Measurements from ENCODE around the gene YARS2.
A peak's percentile ranks its signal among the peaks of the same experiment; 100 is the strongest.

YARS2 gene

GRCh38 chr12:32773691-32774090 lies 18.0 kb upstream of the YARS2 start:
- Mint-ChIP-seq H3K4me3 (no peak overlapping the region), H3K27ac (no peak overlapping the region), H3K27me3 (peaks cover 48 to 66% of the 10 kb centered on the region in 2 donors), H3K4me1 (ENCODE audit: low read depth in 2 of 2) (no peaks in the 10 kb centered on the region), H3K36me3 (ENCODE audit: insufficient read depth) (no peaks in the 10 kb centered on the region), H3K9me3 (no peaks in the 10 kb centered on the region)
- DNase-seq (no peak), ATAC-seq (replicated peaks) (no peak)

GRCh38 chr12:32770141-32770540 lies 14.4 kb upstream of the YARS2 start:
- Mint-ChIP-seq H3K36me3 (ENCODE audit: insufficient read depth) (no peaks in the 10 kb centered on the region), H3K4me3 (no peak overlapping the region), H3K27me3 (peaks cover 46 to 58% of the 10 kb centered on the region in 2 donors), H3K9me3 (no peaks in the 10 kb centered on the region), H3K4me1 (ENCODE audit: low read depth in 2 of 2) (no peaks in the 10 kb centered on the region), H3K27ac (no peak overlapping the region)
- no peak for ATAC-seq (replicated peaks)
- DNase-seq = no peak

- Mint-ChIP-seq H3K27me3 (peaks cover 44 to 57% of the 10 kb centered on the region in 2 donors), H3K4me1 (ENCODE audit: low read depth in 2 of 2) (no peaks in the 10 kb centered on the region), H3K9me3 (no peaks in the 10 kb centered on the region), H3K4me3 (no peak overlapping the region), H3K36me3 (ENCODE audit: insufficient read depth) (no peaks in the 10 kb centered on the region), H3K27ac (no peak overlapping the region)
- DNase-seq (no peak), ATAC-seq (replicated peaks) (no peak)
Observed at GRCh38 chr12:32768518-32768917, 12.8 kb upstream of the YARS2 start.

GRCh38 chr12:32765906-32766305 lies 10.2 kb upstream of the YARS2 start:
- ATAC-seq (replicated peaks) (no peak), DNase-seq (no peak)
- H3K36me3 Mint-ChIP-seq (ENCODE audit: insufficient read depth) = no peaks in the 10 kb centered on the region
- no peak overlapping the region for H3K4me3 Mint-ChIP-seq
- no peaks in the 10 kb centered on the region for H3K9me3 Mint-ChIP-seq
- H3K4me1 Mint-ChIP-seq (ENCODE audit: low read depth in 2 of 2) = no peaks in the 10 kb centered on the region
- H3K27ac Mint-ChIP-seq = no peak overlapping the region
- H3K27me3 Mint-ChIP-seq = peaks cover 40 to 53% of the 10 kb centered on the region in 2 donors

- no peak for ATAC-seq (replicated peaks)
- Mint-ChIP-seq H3K36me3 (ENCODE audit: insufficient read depth) (no peaks in the 10 kb centered on the region), H3K9me3 (no peaks in the 10 kb centered on the region), H3K27ac (no peak overlapping the region), H3K4me3 (no peak overlapping the region), H3K4me1 (ENCODE audit: low read depth in 2 of 2) (no peaks in the 10 kb centered on the region), H3K27me3 (peaks cover 16 to 30% of the 10 kb centered on the region in 2 donors)
- no peak for DNase-seq
Observed at GRCh38 chr12:32761716-32762115, 6.0 kb upstream of the YARS2 start.

GRCh38 chr12:32757157-32757556 lies 1.5 kb upstream of the YARS2 start:
- Mint-ChIP-seq H3K9me3 (no peaks in the 10 kb centered on the region), H3K36me3 (ENCODE audit: insufficient read depth) (peaks cover 31% of the 10 kb centered on the region), H3K27me3 (peaks cover 10 to 16% of the 10 kb centered on the region in 2 donors), H3K4me1 (ENCODE audit: low read depth in 2 of 2) (peaks cover 9 to 10% of the 10 kb centered on the region in 2 donors), H3K27ac (peak overlapping the region in 1 of 2 donors; percentile 90), H3K4me3 (no peak overlapping the region)
- ATAC-seq (replicated peaks) (no peak), DNase-seq (no peak)

- ATAC-seq (replicated peaks) (no peak), DNase-seq (no peak)
- peaks cover 5 to 10% of the 10 kb centered on the region in 2 donors for H3K27me3 Mint-ChIP-seq
- peak overlapping the region; percentile 90 to 91 for H3K27ac Mint-ChIP-seq
- no peaks in the 10 kb centered on the region for H3K9me3 Mint-ChIP-seq
- peak overlapping the region; percentile 81 to 89 for H3K4me3 Mint-ChIP-seq
- peaks cover 9 to 10% of the 10 kb centered on the region in 2 donors for H3K4me1 Mint-ChIP-seq (ENCODE audit: low read depth in 2 of 2)
- H3K36me3 Mint-ChIP-seq (ENCODE audit: insufficient read depth) = peaks cover 35% of the 10 kb centered on the region
Observed at GRCh38 chr12:32756476-32757066, 874 bp upstream of the YARS2 start.

GRCh38 chr12:32755051-32755653 lies 545 bp downstream of the YARS2 start:
- peaks cover 49% of the 10 kb centered on the region for H3K36me3 Mint-ChIP-seq (ENCODE audit: insufficient read depth)
- no peaks in the 10 kb centered on the region for H3K27me3 Mint-ChIP-seq
- ATAC-seq (replicated peaks) = peak; percentile 70
- DNase-seq = peak; percentile 54 to 67 (median 59)
- no peaks in the 10 kb centered on the region for H3K9me3 Mint-ChIP-seq
- H3K4me1 Mint-ChIP-seq (ENCODE audit: low read depth in 2 of 2) = peaks cover 9 to 10% of the 10 kb centered on the region in 2 donors
- H3K4me3 Mint-ChIP-seq = peak overlapping the region; percentile 81 to 89
- H3K27ac Mint-ChIP-seq = peak overlapping the region; percentile 90 to 91

GRCh38 chr12:32754111-32754510 lies 1.6 kb downstream of the YARS2 start:
- DNase-seq = no peak
- no peaks in the 10 kb centered on the region for H3K9me3 Mint-ChIP-seq
- peak overlapping the region; percentile 81 to 89 for H3K4me3 Mint-ChIP-seq
- no peaks in the 10 kb centered on the region for H3K27me3 Mint-ChIP-seq
- peaks cover 9 to 10% of the 10 kb centered on the region in 2 donors for H3K4me1 Mint-ChIP-seq (ENCODE audit: low read depth in 2 of 2)
- peak overlapping the region; percentile 90 to 91 for H3K27ac Mint-ChIP-seq
- peaks cover 59% of the 10 kb centered on the region for H3K36me3 Mint-ChIP-seq (ENCODE audit: insufficient read depth)
- ATAC-seq (replicated peaks) = no peak

- Mint-ChIP-seq H3K36me3 (ENCODE audit: insufficient read depth) (peaks cover 64% of the 10 kb centered on the region), H3K27me3 (no peaks in the 10 kb centered on the region), H3K9me3 (no peaks in the 10 kb centered on the region), H3K4me1 (ENCODE audit: low read depth in 2 of 2) (peaks cover 9 to 10% of the 10 kb centered on the region in 2 donors), H3K27ac (peak overlapping the region; percentile 90 to 91), H3K4me3 (peak overlapping the region in 1 of 2 donors; percentile 89)
- DNase-seq (no peak), ATAC-seq (replicated peaks) (no peak)
Observed at GRCh38 chr12:32753605-32754004, 2.1 kb downstream of the YARS2 start.

- H3K9me3 Mint-ChIP-seq = no peaks in the 10 kb centered on the region
- no peak for DNase-seq
- H3K4me3 Mint-ChIP-seq = no peak overlapping the region
- no peak for ATAC-seq (replicated peaks)
- H3K27ac Mint-ChIP-seq = no peak overlapping the region
- no peaks in the 10 kb centered on the region for H3K27me3 Mint-ChIP-seq
- H3K4me1 Mint-ChIP-seq (ENCODE audit: low read depth in 2 of 2) = peaks cover 4 to 23% of the 10 kb centered on the region in 2 donors
- H3K36me3 Mint-ChIP-seq (ENCODE audit: insufficient read depth) = peaks cover 78% of the 10 kb centered on the region
Observed at GRCh38 chr12:32743264-32743663, 12.4 kb downstream of the YARS2 start.

- no peak overlapping the region for H3K27ac Mint-ChIP-seq
- peaks cover 3 to 21% of the 10 kb centered on the region in 2 donors for H3K4me1 Mint-ChIP-seq (ENCODE audit: low read depth in 2 of 2)
- H3K4me3 Mint-ChIP-seq = no peak overlapping the region
- DNase-seq = no peak
- H3K36me3 Mint-ChIP-seq (ENCODE audit: insufficient read depth) = peaks cover 71% of the 10 kb centered on the region
- no peaks in the 10 kb centered on the region for H3K27me3 Mint-ChIP-seq
- ATAC-seq (replicated peaks) = no peak
- no peaks in the 10 kb centered on the region for H3K9me3 Mint-ChIP-seq
Observed at GRCh38 chr12:32742133-32742532, 13.6 kb downstream of the YARS2 start.

- no peak for DNase-seq
- peaks cover 1 to 11% of the 10 kb centered on the region in 2 donors for H3K4me1 Mint-ChIP-seq (ENCODE audit: low read depth in 2 of 2)
- no peak overlapping the region for H3K4me3 Mint-ChIP-seq
- H3K36me3 Mint-ChIP-seq (ENCODE audit: insufficient read depth) = peaks cover 68% of the 10 kb centered on the region
- no peaks in the 10 kb centered on the region for H3K27me3 Mint-ChIP-seq
- no peak for ATAC-seq (replicated peaks)
- H3K27ac Mint-ChIP-seq = no peak overlapping the region
- no peaks in the 10 kb centered on the region for H3K9me3 Mint-ChIP-seq
Observed at GRCh38 chr12:32739279-32739678, 16.4 kb downstream of the YARS2 start.

- Mint-ChIP-seq H3K27me3 (no peaks in the 10 kb centered on the region), H3K27ac (peak overlapping the region in 1 of 2 donors; percentile 67), H3K36me3 (ENCODE audit: insufficient read depth) (peaks cover 67% of the 10 kb centered on the region), H3K4me1 (ENCODE audit: low read depth in 2 of 2) (peaks cover 1 to 4% of the 10 kb centered on the region in 2 donors), H3K4me3 (no peak overlapping the region), H3K9me3 (no peaks in the 10 kb centered on the region)
- no peak for DNase-seq
- no peak for ATAC-seq (replicated peaks)
Observed at GRCh38 chr12:32737715-32738114, 18.0 kb downstream of the YARS2 start.

Measured in effector memory CD8-positive, alpha-beta T cell (primary cell).